Measurements from ENCODE around the gene USP10.

- TF ChIP-seq CTCF (IDR thresholded peaks at IDR 0.05 in 4 of 5, conservative IDR thresholded peaks at IDR 0.05 in 1 of 5), result no peak
- TF ChIP-seq POLR2A (IDR thresholded peaks at IDR 0.05), result no peak
Observed at GRCh38 chr16:84737192-84738011, 37.6 kb downstream of the USP10 start.
